Measurements from ENCODE around the gene ECSIT. TPM values are rescaled to one million over a fixed set of nuclear protein-coding genes. Genes with fewer than 3 reads are reported as not detected.

ECSIT gene
- polyA plus RNA-seq, 1 donor from 2014 or later, result 98.3 TPM

DNA sequence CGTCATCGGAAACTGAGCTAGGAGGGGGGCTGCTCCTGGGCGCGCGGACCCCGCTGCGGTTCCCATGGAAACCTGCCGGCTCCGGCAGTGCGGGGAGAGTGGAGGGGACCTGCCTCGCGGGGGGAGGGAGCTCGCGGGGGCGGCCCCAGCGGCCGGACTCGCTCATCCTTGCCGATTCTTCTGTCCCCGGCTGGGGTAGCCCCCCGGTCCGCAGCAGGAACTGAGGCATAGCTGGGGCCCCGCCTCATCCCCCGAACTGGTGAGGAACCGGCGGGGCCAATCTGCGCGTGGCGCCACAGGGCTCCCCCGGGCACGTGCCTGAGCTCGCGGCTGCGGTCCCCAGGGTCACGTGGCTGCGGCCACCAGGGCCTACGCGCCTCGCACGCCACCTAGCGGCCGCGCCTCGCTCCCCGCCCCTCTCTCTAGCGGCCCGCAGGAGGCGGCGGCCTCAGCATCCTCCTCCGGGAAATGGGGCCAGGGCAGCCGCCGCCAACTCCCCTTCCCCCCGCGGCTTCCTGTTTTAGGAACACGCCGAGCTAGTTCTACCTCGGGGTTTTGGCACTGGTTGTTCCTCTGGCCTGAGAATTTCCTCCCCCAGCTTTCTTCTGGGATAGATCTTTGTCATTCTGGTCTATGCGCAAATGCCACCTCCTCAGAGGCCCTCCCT lies 46.4 kb downstream of the ECSIT start:
- peak overlapping the region; percentile 73 for H3K27ac ChIP-seq (ENCODE audit: low read length)
- H4K20me1 ChIP-seq (ENCODE audit: insufficient read depth), result no peaks in the 10 kb centered on the region
- H3K9me2 ChIP-seq (ENCODE audit: insufficient read depth, low read length), result no peaks in the 10 kb centered on the region
- H3K36me3 ChIP-seq (ENCODE audit: insufficient read depth, low read length), result no peaks in the 10 kb centered on the region
- H3K9me3 ChIP-seq (ENCODE audit: low read length), result no peaks in the 10 kb centered on the region
- H2AFZ ChIP-seq (ENCODE audit: low read depth, low read length), result peak overlapping the region; percentile 40
- H3K79me2 ChIP-seq (replicated peaks; ENCODE audit: insufficient read depth, low read length), result peaks cover 31% of the 10 kb centered on the region
- peak overlapping the region; percentile 93 for H3K4me3 ChIP-seq (ENCODE audit: low read length)
- H3K27me3 ChIP-seq (ENCODE audit: insufficient read depth, low read depth, low read length), result no peaks in the 10 kb centered on the region
- H3K9ac ChIP-seq (ENCODE audit: low read length), result peak overlapping the region; percentile 72
- H3F3A ChIP-seq (ENCODE audit: insufficient read depth, low read length, poor library complexity, severe bottlenecking), result no peaks in the 10 kb centered on the region
- peak overlapping the region; percentile 35 for H3K4me2 ChIP-seq (ENCODE audit: low read length)
- peak; percentile 90 for TF ChIP-seq MXI1 (conservative IDR thresholded peaks at IDR 0.05; ENCODE audit: poor library complexity, severe bottlenecking)
- TF ChIP-seq EP300 (conservative IDR thresholded peaks at IDR 0.05; ENCODE audit: poor library complexity, severe bottlenecking), result peak; percentile 48
- TF ChIP-seq CTCF (IDR thresholded peaks at IDR 0.05; ENCODE audit: poor library complexity, severe bottlenecking), result peak; percentile 91
- TF ChIP-seq EZH2 (IDR thresholded peaks at IDR 0.05; ENCODE audit: borderline replicate concordance, insufficient read depth, low read length, poor library complexity, severe bottlenecking), result no peak
- peak; percentile 78 for TF ChIP-seq SMC3 (conservative IDR thresholded peaks at IDR 0.05; ENCODE audit: poor library complexity)
- TF ChIP-seq, protein P1, sequence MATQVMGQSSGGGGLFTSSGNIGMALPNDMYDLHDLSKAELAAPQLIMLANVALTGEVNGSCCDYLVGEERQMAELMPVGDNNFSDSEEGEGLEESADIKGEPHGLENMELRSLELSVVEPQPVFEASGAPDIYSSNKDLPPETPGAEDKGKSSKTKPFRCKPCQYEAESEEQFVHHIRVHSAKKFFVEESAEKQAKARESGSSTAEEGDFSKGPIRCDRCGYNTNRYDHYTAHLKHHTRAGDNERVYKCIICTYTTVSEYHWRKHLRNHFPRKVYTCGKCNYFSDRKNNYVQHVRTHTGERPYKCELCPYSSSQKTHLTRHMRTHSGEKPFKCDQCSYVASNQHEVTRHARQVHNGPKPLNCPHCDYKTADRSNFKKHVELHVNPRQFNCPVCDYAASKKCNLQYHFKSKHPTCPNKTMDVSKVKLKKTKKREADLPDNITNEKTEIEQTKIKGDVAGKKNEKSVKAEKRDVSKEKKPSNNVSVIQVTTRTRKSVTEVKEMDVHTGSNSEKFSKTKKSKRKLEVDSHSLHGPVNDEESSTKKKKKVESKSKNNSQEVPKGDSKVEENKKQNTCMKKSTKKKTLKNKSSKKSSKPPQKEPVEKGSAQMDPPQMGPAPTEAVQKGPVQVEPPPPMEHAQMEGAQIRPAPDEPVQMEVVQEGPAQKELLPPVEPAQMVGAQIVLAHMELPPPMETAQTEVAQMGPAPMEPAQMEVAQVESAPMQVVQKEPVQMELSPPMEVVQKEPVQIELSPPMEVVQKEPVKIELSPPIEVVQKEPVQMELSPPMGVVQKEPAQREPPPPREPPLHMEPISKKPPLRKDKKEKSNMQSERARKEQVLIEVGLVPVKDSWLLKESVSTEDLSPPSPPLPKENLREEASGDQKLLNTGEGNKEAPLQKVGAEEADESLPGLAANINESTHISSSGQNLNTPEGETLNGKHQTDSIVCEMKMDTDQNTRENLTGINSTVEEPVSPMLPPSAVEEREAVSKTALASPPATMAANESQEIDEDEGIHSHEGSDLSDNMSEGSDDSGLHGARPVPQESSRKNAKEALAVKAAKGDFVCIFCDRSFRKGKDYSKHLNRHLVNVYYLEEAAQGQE (IDR thresholded peaks at IDR 0.05; ENCODE audit: borderline replicate concordance), result no peak
- no peak for TF ChIP-seq TAF1 (IDR thresholded peaks at IDR 0.05; ENCODE audit: low read depth)
- peak; percentile 79 for TF ChIP-seq RAD21 (conservative IDR thresholded peaks at IDR 0.05)
- peak; percentile 1 for TF ChIP-seq POLR2AphosphoS5 (IDR thresholded peaks at IDR 0.05)

GRCh38 chr19:11481534-11482383 lies 47.2 kb downstream of the ECSIT start:
- Histone ChIP-seq H3K27me3 (ENCODE audit: insufficient read depth, low read depth, low read length) (no peaks in the 10 kb centered on the region), H4K20me1 (ENCODE audit: insufficient read depth) (no peaks in the 10 kb centered on the region), H3K27ac (ENCODE audit: low read length) (peak overlapping the region; percentile 73), H3K4me3 (ENCODE audit: low read length) (peak overlapping the region; percentile 93), H2AFZ (ENCODE audit: low read depth, low read length) (peak overlapping the region; percentile 40), H3K9me3 (ENCODE audit: low read length) (no peaks in the 10 kb centered on the region), H3K79me2 (replicated peaks; ENCODE audit: insufficient read depth, low read length) (peaks cover 37% of the 10 kb centered on the region), H3K36me3 (ENCODE audit: insufficient read depth, low read length) (no peaks in the 10 kb centered on the region), H3K9me2 (ENCODE audit: insufficient read depth, low read length) (no peaks in the 10 kb centered on the region), H3F3A (ENCODE audit: insufficient read depth, low read length, poor library complexity, severe bottlenecking) (no peaks in the 10 kb centered on the region), H3K9ac (ENCODE audit: low read length) (peak overlapping the region; percentile 72), H3K4me2 (ENCODE audit: low read length) (peak overlapping the region; percentile 35)
- TF ChIP-seq, protein P1 (IDR thresholded peaks at IDR 0.05; ENCODE audit: borderline replicate concordance), result peak; percentile 16
- TF ChIP-seq CTCF (IDR thresholded peaks at IDR 0.05; ENCODE audit: poor library complexity, severe bottlenecking) (peak; percentile 12), SMC3 (conservative IDR thresholded peaks at IDR 0.05; ENCODE audit: poor library complexity) (no peak), POLR2AphosphoS5 (IDR thresholded peaks at IDR 0.05) (peak; percentile 60)

All from neural cell (in vitro differentiated cells).